Upper lobe of left lung (tissue), 6 donors: ENCODE data around the gene PAQR5. TPM values are rescaled to one million over a fixed set of nuclear protein-coding genes. Genes with fewer than 3 reads are reported as not detected.

Experiments used
- ATAC-seq, 2 donors: fragments of 200-7000 bp; cut with Tn5 transposase; one replicate each; pipeline ENCODE4 v1.9.1; 2022; ENCODE audit warnings: mild to moderate bottlenecking in 2 of 2, moderate library complexity in 2 of 2; ENCODE audit not compliant: low FRiP score in 2 of 2
- DNase-seq, 2 donors: peaks; one replicate each; pipeline ENCODE4 v3.0.0-alpha.2; 2019 to 2020
- H3K27ac ChIP-seq, 4 donors: fragments of 200-600 bp; sonication (generic); one replicate each; pipeline ENCODE4 v1.5.1; 2016 to 2019
- H3K27me3 ChIP-seq, 4 donors: fragments of 200-600 bp; sonication (generic); one replicate each; pipeline ENCODE4 v1.5.1; 2017 to 2019
- H3K36me3 ChIP-seq, 4 donors: fragments of 200-600 bp; sonication (generic); one replicate each; pipeline ENCODE4 v1.5.1; 2016 to 2019
- H3K4me1 ChIP-seq, 4 donors: fragments of 200-600 bp; sonication (generic); one replicate each; pipeline ENCODE4 v1.5.1; 2018 to 2019
- H3K4me3 ChIP-seq, 4 donors: fragments of 200-600 bp; sonication (generic); one replicate each; pipeline ENCODE4 v1.5.1; 2017 to 2019; ENCODE audit warnings: mild to moderate bottlenecking in 2 of 4, moderate library complexity in 1 of 4
- H3K9me3 ChIP-seq, 4 donors: fragments of 200-600 bp; sonication (generic); one replicate each; pipeline ENCODE4 v1.5.1; 2018 to 2019
- EP300 ChIP-seq, 4 donors: sonication (generic); formaldehyde crosslinking; IDR thresholded peaks; one replicate each; pipeline ENCODE4 v1.5.1; 2017; ENCODE audit warnings: antibody characterized with exemption in 4 of 4, control low read depth in 2 of 4
- POLR2A ChIP-seq, 4 donors: fragments of 450-650 bp; IDR thresholded peaks; one replicate each; pipeline ENCODE4 v1.5.1; 2016 to 2017; ENCODE audit warnings: antibody characterized with exemption in 4 of 4, mild to moderate bottlenecking in 2 of 4
- POLR2AphosphoS5 ChIP-seq, 2 donors: sonication (generic); formaldehyde crosslinking; IDR thresholded peaks; one replicate each; pipeline ENCODE4 v1.5.1; 2017; ENCODE audit warnings: antibody characterized with exemption in 2 of 2
- WGBS, 2 donors: methylation state at CpG; one replicate each; pipeline ENCODE4 v1.1.5; 2017 to 2018; 5-methylcytosine and 5-hydroxymethylcytosine counted together
- total RNA-seq, 6 donors: library from RNA; depleted of rRNA in 4 of 6; stranded (reverse); fragments of >200 nt in 4 of 6; gene quantifications; one replicate each; pipeline versions ENCODE4 v1.1.0 to v1.2.1, GENCODE V29; 2016 to 2021
- TF ChIP-seq, protein P1 (sequence below), 6 experiments: fragments of 450-650 bp in 4 of 6; fragments of 200-600 bp in 2 of 6; sonication (generic) in 2 of 6; IDR thresholded peaks; one replicate each; pipeline ENCODE4 v1.5.1; 2016 to 2019; ENCODE audit warnings: antibody characterized with exemption in 6 of 6
- donor health status: DM: no; HTN: no; CAD: no; lungs with moderate emphysema.
- donor health status: DM: no; HTN: yes; CAD: no; lungs with severe emphysema.

Gene PAQR5
- total RNA-seq, 6 donors from 2014 or later: 15.5 to 39.8 (median 26.5) TPM

DNA sequence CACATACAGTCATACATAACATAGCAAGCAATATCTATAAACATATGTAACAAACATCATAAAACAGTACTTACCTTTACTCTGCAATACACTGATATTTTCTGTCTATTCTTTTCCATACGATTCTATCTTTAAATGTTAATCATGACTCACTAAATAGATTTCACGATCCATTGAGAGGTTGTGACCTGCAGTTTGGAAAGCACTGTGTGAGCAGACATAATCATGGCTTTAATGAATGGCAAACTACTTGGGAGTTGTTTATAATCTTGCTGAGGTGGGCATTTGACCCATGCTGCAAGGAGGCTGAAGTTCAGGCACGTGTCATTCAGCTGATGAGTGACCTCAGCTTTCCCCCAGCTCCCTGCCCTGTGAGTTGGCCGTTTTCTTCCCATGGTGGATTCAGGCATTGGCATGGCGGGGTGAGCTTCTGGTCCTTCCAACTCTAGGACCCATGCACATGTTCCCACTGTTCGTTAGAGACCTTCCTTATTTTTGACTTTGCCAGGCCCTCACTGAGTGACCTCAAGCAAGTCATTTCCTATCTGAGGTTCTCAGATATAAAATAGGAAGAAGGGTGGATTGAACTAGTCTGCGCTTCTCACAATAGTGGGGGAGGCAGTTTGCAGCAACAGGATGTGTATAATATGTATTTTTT, 41.7 kb downstream of the PAQR5 start:
- TF ChIP-seq, protein P1, sequence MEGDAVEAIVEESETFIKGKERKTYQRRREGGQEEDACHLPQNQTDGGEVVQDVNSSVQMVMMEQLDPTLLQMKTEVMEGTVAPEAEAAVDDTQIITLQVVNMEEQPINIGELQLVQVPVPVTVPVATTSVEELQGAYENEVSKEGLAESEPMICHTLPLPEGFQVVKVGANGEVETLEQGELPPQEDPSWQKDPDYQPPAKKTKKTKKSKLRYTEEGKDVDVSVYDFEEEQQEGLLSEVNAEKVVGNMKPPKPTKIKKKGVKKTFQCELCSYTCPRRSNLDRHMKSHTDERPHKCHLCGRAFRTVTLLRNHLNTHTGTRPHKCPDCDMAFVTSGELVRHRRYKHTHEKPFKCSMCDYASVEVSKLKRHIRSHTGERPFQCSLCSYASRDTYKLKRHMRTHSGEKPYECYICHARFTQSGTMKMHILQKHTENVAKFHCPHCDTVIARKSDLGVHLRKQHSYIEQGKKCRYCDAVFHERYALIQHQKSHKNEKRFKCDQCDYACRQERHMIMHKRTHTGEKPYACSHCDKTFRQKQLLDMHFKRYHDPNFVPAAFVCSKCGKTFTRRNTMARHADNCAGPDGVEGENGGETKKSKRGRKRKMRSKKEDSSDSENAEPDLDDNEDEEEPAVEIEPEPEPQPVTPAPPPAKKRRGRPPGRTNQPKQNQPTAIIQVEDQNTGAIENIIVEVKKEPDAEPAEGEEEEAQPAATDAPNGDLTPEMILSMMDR (IDR thresholded peaks at IDR 0.05): no peak
- no peak for TF ChIP-seq EP300 (IDR thresholded peaks at IDR 0.05)
- TF ChIP-seq POLR2A (IDR thresholded peaks at IDR 0.05): no peak
- TF ChIP-seq POLR2AphosphoS5 (IDR thresholded peaks at IDR 0.05): no peak
- ATAC-seq: no peak

DNA sequence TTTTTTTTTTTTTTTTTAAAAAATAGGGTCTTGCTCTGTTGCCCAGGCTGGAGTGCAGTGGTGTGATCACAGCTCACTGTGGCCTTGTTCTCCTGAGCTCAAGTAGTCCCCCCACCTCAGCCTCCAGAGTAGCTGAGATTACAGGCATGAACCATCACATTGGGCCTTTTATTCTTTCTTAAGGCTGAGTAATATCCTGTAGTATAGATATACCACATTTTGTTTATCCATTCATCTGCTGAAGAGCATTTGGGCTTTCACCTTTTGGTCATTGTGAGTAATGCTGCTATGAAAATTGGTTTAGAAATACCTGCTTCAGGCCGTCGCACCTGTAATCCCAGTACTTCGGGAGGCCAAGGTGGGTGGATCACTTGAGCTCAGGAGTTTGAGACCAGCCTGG, 42.6 kb downstream of the PAQR5 start:
- H3K27ac ChIP-seq: no peak overlapping the region
- H3K9me3 ChIP-seq: no peaks in the 10 kb centered on the region
- H3K4me3 ChIP-seq: no peak overlapping the region
- no peaks in the 10 kb centered on the region for H3K36me3 ChIP-seq
- H3K4me1 ChIP-seq: no peaks in the 10 kb centered on the region
- ATAC-seq: no peak
- WGBS, 2 donors: 93 to 100% methylated on average over 3 of the region's 3 CpGs
- DNase-seq: no peak
- TF ChIP-seq, protein P1 (IDR thresholded peaks at IDR 0.05): no peak
- TF ChIP-seq POLR2AphosphoS5 (IDR thresholded peaks at IDR 0.05) (no peak), EP300 (IDR thresholded peaks at IDR 0.05) (no peak), POLR2A (IDR thresholded peaks at IDR 0.05) (no peak)
- H3K27me3 ChIP-seq: no peaks in the 10 kb centered on the region

More for the DNA sequence above, 41.7 kb downstream of the PAQR5 start:
- no peak overlapping the region for H3K4me3 ChIP-seq
- H3K27me3 ChIP-seq: no peaks in the 10 kb centered on the region
- no peaks in the 10 kb centered on the region for H3K36me3 ChIP-seq
- no peak for DNase-seq
- H3K4me1 ChIP-seq: no peaks in the 10 kb centered on the region
- WGBS, 2 donors: 64% methylated on average over 7 of the region's 7 CpGs
- no peak overlapping the region for H3K27ac ChIP-seq
- H3K9me3 ChIP-seq: no peaks in the 10 kb centered on the region

DNA sequence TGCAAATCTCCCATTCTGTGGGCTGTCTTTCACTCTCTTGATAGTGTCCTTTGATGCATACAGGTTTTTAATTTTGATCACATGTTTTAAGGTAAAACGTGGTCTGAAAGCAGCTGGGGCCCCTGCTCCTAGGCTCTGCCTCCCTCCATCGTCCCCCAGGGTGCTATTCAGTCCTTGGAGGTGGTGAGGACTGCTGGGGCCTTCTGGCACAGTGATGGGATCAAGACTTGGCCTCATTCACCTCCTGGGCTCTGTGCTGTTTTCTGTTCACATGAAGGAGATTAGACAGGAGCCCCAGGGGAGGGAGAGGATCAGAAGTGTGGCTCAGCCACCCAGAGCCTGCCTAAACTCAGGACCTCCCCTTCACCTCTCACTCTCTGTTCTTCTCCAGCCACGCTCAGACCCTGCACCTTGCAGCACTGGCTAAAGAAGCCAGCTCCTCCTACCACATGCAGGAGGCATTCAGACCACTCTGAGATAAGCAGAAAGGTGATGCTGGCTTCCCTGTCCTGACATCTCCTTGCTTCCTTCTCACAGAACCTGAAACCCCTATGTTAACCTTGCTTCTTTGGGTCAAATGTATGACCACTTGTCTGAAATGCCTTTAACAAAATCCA, 43.9 kb downstream of the PAQR5 start:
- no peak overlapping the region for H3K4me3 ChIP-seq
- H3K36me3 ChIP-seq: no peaks in the 10 kb centered on the region
- TF ChIP-seq, protein P1 (IDR thresholded peaks at IDR 0.05): no peak
- no peak for TF ChIP-seq POLR2A (IDR thresholded peaks at IDR 0.05)
- no peak for TF ChIP-seq EP300 (IDR thresholded peaks at IDR 0.05)
- TF ChIP-seq POLR2AphosphoS5 (IDR thresholded peaks at IDR 0.05): no peak
- H3K27ac ChIP-seq: no peak overlapping the region
- DNase-seq: no peak
- H3K9me3 ChIP-seq: no peaks in the 10 kb centered on the region
- ATAC-seq: no peak
- no peaks in the 10 kb centered on the region for H3K27me3 ChIP-seq
- H3K4me1 ChIP-seq: no peaks in the 10 kb centered on the region
- 73 to 85% methylated on average over 3 of the region's 3 CpGs for WGBS, 2 donors

DNA sequence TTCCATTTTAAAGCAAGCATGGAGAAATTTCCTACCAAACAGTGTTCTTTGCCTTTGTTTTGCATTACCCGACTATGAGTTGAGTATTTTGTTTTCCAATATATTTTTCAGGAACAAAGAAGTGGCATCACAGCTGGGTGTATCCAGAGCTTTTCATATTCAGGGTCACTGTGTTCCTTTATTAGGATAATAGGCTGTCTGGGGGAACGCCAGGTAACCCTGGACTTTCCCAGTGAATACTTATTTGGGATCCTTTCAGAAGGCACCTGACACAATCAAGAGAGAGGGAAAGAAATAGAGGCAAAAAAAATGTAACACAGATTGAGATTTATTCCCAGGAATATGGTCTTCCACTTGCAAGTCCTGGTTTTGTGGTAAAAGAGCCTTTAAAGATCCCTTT, 44.4 kb downstream of the PAQR5 start:
- ATAC-seq: no peak
- H3K27ac ChIP-seq: no peak overlapping the region
- WGBS, 2 donors: 28 to 60% methylated on average over 2 of the region's 2 CpGs
- H3K4me3 ChIP-seq: no peak overlapping the region
- H3K4me1 ChIP-seq: no peaks in the 10 kb centered on the region
- no peaks in the 10 kb centered on the region for H3K27me3 ChIP-seq
- TF ChIP-seq POLR2AphosphoS5 (IDR thresholded peaks at IDR 0.05): no peak
- no peak for TF ChIP-seq EP300 (IDR thresholded peaks at IDR 0.05)
- TF ChIP-seq, protein P1 (IDR thresholded peaks at IDR 0.05): no peak
- TF ChIP-seq POLR2A (IDR thresholded peaks at IDR 0.05): no peak
- DNase-seq: no peak
- no peaks in the 10 kb centered on the region for H3K36me3 ChIP-seq
- H3K9me3 ChIP-seq: no peaks in the 10 kb centered on the region

DNA sequence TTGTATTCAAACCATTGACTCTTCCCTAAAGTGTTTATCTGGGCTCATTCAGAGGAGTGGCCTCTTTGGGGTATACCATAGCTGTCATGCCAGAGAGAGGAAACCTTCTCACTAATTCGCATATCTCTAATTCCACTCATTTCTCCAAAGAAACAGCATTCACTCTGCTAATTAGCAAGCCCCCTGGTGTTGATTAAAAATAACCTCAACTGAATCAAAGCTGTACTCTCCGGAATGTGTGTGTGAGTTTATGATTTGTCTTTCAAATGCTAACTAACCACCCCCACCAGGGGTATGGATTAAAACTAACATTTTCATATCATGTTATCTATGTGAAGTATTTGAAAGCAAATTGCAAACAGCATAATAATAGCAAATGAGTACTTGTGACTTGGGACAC, 45.5 kb downstream of the PAQR5 start:
- Histone ChIP-seq H3K27me3 (no peaks in the 10 kb centered on the region), H3K4me3 (no peak overlapping the region), H3K27ac (no peak overlapping the region), H3K36me3 (no peaks in the 10 kb centered on the region), H3K4me1 (no peaks in the 10 kb centered on the region), H3K9me3 (no peaks in the 10 kb centered on the region)
- WGBS, 2 donors: 86% methylated on average over 2 of the region's 2 CpGs
- ATAC-seq (no peak), DNase-seq (no peak)
- TF ChIP-seq, protein P1 (IDR thresholded peaks at IDR 0.05): no peak
- TF ChIP-seq EP300 (IDR thresholded peaks at IDR 0.05) (no peak), POLR2A (IDR thresholded peaks at IDR 0.05) (no peak), POLR2AphosphoS5 (IDR thresholded peaks at IDR 0.05) (no peak)
